ENCODE measurements around the gene USP38.
"Not testable (repeated sequence)": the region's sequence is repeated elsewhere in the genome, so short reads cannot be mapped to it uniquely, and the experiment has no call there.

Gene USP38

DNA sequence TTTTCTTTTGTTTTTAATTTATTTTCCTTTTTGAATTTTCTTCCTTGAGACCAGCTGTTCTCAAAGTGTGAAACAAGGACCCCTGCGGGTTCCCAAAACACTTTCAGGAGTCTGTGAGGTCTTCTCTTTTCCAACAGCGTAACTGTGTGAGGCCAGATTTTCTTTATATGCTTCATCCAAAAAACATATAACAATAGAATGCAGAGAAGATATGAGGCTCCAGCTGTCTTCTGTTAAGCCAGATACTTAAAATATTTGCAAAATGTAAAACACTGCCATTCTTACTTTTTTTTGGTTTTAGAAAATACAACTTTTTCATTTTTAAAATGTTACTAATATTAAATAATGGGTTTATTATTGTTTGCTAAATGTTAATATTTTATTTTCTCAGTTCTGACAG is 27.8 kb downstream of the USP38 start:
- DNase-seq (ENCODE audit: low read depth in 1 of 2, low spot score in 1 of 2): no peak

- no peak for DNase-seq (ENCODE audit: low read depth in 1 of 2, low spot score in 1 of 2)
These were observed 31.2 kb downstream of the USP38 start for GRCh38 chr4:143215873-143216272.

DNA sequence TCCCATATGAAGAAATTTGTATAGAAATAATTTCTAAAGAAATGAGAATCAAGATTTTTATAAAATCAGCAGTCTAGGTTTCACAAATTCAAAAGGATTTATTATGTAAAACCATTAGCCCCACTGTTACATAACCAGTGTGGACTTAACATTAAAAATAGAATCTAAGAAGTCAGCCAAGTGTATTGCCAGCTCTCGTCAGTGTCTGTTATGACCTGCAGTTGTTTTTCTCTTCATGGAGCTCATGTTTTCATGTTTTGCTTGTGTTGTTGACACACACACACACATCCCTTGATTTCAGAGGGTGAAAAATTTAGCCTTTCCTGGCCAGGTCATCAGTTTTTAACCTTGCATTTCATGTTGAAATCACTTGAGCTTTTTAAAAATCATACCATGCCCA is 39.5 kb downstream of the USP38 start:
- no peak for DNase-seq (ENCODE audit: low read depth in 1 of 2, low spot score in 1 of 2)

GRCh38 chr4:143225167-143225566 is 40.5 kb downstream of the USP38 start:
- DNase-seq (ENCODE audit: low read depth in 1 of 2, low spot score in 1 of 2): no peak

DNA sequence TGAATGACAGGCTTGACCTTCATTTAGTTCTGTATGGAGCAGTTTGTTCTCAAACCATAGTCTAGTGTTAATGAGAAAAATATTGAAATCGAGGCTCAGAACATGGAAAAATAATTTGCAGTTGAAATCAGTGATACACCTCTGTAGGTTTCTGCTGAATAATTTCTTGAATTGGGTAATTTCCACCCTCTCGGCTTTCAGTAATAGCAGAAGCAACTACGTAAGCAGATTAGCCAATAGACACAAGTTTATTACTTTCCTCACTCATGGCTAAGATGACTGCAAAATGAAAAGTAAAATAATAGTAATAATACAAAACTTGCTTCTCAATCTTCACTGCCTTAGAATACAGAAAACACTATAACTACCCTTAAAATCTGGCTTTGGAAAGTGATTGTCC is 46.0 kb downstream of the USP38 start:
- DNase-seq (ENCODE audit: low read depth in 1 of 2, low spot score in 1 of 2): no peak

- DNase-seq (ENCODE audit: low read depth in 1 of 2, low spot score in 1 of 2): no peak
These were observed 47.6 kb downstream of the USP38 start for GRCh38 chr4:143232277-143232676.

DNA sequence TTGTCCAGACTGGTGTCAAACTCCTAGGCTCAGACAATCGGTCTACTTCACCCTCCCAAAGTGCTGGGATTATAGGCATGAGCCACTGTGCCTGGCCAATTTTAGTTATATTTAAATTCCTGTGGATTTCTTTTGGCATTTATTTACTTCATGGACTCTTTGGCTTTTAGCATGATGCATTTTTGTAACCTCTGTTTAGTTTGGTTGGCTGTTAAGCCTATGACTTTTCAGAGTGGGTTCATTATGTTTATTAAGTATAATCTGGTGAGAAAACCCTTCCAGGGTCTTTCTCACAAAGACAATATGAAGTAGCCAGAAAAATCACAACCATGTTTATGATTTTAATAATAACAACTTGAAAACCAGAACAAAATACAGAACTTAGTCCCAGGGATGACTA is 49.4 kb downstream of the USP38 start:
- no peak for DNase-seq (ENCODE audit: low read depth in 1 of 2, low spot score in 1 of 2)

DNA sequence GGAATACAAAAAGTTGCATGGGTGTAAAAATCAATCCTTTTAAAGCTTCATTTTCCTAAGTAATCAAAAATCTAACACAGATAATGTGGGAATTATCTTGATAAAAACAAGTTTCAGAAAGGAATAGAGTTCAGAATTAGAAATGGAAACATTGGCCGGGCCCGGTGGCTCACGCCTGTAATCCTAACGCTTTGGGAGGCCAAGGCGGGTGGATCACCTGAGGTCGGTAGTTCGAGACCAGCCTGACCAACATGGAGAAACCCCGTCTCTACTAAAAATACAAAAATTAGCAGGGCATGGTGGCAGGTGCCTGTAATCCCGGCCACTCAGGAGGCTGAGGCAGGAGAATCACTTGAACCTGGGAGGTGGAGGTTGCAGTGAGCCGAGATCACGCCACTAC is 52.5 kb downstream of the USP38 start:
- not testable (repeated sequence) for DNase-seq (ENCODE audit: low read depth in 1 of 2, low spot score in 1 of 2)

GRCh38 chr4:143240939-143241679 is 56.4 kb downstream of the USP38 start:
- DNase-seq (ENCODE audit: low read depth in 1 of 2, low spot score in 1 of 2): no peak

DNA sequence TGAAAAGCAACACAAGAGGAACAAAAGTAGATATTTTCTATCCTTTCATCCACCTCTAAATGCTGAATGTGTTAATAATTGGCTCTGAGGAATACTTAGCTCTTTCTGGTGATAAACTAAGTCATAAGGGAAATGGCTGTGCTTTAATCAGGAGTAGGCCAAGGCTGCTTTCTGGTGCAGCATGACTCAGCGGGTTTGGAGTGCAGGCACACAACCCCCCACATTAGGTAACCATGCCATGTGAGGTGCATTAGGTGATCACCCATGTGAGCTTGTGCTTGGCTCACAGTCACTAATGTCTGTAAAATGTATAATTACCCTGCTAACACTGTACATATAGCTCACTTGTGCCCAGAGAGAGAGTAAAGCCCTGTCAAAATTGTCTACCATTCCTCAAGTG is 57.2 kb downstream of the USP38 start:
- DNase-seq (ENCODE audit: low read depth in 1 of 2, low spot score in 1 of 2): no peak

DNA sequence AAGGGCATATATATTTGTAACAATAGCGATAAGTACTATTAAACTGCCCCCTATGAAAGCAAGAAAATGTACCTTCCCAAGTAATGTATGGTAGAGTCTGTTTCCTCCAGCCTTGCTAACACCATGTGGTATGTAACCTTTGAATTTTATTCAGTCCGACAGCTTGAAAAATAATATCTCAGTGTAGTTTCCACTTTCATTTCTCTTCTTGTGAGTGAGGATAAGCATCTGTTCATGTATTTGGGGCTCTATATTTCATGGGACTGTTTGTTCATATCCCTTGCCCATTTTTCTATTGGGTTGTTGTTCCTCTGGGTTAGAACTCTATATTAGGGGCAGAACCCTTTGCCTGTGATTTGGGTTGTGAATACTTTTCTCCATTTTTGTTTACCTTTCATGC is 58.3 kb downstream of the USP38 start:
- no peak for DNase-seq (ENCODE audit: low read depth in 1 of 2, low spot score in 1 of 2)

DNA sequence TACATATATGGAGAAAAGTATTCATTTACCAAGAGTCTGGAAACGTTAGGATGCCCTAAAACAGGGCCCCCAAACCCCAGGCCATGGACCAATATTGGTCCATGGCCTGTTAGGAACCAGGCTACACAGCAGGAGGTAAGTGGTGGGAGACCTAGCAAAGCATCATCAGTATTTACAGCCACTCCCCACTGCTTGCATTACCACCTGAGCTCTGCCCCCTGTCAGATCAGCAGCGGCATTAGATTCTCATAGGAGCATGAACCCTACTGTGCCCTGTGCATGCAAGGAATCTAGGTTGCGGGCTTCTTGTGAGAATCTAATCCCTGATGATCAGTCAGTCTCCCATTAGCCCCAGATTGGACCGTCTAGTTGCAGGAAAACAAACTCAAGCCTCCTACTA is 62.3 kb downstream of the USP38 start:
- DNase-seq (ENCODE audit: low read depth in 1 of 2, low spot score in 1 of 2): no peak

DNA sequence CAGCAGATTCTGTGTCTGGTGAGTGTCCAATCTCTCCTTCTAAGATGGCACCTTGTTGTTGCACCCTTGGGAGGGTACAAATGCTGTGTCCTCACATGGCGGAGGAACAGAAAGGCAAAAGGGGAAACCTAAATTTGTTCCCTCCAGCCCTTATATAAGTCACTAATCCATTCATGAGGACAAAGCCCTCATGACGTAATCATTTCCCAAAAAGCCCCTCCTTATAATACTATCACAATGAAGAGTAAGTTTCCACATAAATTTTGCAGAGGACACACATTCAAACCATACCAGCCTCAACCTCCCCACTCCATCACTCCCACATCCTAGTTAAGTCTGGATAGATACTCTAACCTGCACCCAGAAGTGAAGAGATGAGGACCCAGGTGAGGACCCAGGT is 63.1 kb downstream of the USP38 start:
- no peak for DNase-seq (ENCODE audit: low read depth in 1 of 2, low spot score in 1 of 2)

- DNase-seq (ENCODE audit: low read depth in 1 of 2, low spot score in 1 of 2): no peak
These were observed 64.1 kb downstream of the USP38 start for GRCh38 chr4:143248827-143249226.

DNA sequence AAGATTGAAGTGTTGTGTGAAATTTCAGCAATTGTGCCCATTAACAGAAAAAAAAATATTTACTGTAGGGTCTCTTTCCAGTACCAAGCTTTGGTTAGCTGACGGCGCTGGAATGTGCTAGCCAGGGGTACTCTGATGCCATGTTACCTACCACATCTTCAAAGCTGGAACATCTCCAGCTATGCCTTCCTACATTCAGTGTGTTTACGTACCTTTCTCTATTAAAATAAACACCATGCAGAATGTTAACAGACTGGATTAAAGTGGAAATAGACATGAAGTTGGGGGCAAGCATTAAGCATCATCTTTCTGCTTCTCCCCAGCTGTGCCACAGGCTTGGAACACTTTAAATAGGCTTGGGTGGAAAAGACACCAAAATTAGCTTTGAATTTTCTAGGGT is 65.9 kb downstream of the USP38 start:
- DNase-seq (ENCODE audit: low read depth in 1 of 2, low spot score in 1 of 2): no peak

DNA sequence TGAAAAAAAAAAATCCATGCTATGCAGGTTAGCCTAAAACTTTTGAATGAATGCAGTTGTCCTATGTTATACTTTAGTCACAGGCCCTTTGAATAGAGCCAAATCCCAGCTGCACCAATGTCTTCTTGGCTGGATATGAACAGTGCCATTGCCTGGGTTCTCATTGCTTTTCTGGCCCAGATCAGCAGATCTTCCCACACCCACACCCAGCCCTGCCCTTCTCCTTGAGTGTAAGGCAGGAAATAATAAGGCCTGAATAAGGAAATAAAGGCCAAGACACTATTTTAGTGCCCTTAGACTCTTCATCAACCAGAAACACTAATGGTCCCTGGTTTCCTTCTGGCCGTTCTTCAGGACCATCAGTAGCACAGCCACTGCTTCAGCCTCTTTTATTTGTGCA is 66.6 kb downstream of the USP38 start:
- no peak for DNase-seq (ENCODE audit: low read depth in 1 of 2, low spot score in 1 of 2)

DNA sequence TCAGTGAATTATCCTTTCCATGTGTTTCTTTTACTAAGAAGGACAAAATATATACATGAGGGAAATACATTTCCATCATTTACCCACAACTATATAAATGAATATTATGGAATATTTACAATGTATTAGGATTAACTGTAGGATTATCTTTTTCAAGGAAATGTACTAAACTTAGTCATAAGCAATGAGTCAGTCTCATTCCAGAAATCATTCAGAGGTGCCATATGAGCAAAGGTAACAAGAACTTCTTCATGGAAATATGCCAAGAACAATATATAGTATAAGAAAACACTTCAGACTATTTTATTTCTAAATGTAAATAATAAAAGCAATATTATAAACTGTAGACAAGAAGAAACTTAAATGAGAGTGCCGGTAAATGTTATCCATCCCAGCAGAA is 67.1 kb downstream of the USP38 start:
- DNase-seq (ENCODE audit: low read depth in 1 of 2, low spot score in 1 of 2): no peak

DNA sequence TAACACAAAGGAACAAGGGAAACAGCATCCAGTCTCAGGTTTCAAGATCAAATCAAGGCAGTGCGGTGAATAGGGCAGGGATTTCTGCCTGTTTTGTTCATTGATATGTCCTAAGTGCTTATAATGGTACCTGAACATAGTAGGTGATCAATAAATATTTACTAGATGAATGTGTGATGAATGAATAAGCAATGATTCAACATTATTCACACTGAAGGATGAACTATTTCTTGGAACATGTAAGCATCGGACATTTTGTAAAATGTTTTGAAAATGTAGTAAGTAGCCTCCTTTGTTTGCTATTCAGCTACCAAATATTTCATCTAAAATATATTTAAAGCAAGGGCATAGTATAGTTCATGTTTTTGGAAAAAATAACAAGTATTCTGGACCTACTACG is 67.8 kb downstream of the USP38 start:
- no peak for DNase-seq (ENCODE audit: low read depth in 1 of 2, low spot score in 1 of 2)

DNA sequence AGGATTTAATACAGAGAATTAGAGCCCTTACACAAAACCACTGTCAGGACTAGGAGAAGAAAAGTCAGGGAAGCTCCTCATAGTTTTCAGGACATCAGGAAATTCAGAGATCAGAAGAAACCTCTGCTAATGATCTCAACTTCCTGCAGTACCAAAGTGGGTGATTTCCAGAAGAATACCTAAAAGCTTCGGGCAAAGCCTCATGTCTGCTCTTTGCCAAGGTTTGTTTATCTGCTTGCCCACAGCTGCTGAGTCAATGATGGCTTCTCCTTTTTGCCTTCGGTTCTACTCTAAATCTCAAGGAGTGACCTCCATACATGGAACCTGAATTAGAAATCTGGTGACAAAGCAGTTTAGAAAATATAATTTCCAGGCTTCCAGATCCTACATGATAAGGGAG is 68.4 kb downstream of the USP38 start:
- no peak for DNase-seq (ENCODE audit: low read depth in 1 of 2, low spot score in 1 of 2)

GRCh38 chr4:143254491-143255226 is 69.9 kb downstream of the USP38 start:
- DNase-seq (ENCODE audit: low read depth in 1 of 2, low spot score in 1 of 2): no peak

DNA sequence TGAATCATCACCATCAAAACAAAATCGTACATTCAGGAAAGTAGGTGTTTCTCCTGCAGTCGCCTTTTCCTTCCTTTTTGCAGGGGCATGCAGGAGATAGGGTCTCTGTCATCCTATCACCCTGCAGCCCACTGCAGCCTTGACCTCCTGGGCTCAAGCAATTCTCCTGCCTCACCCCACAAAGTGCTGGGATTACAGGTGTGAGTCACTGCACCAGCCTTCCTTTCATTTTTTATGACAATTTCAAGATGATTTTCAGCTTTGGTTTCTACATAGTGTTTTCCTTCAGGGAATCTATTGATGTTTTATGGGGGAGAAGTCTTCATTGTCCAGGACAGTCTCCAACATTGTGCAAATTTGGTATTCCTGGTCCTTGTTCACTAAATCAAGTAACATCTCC is 71.7 kb downstream of the USP38 start:
- DNase-seq (ENCODE audit: low read depth in 1 of 2, low spot score in 1 of 2): no peak

- DNase-seq (ENCODE audit: low read depth in 1 of 2, low spot score in 1 of 2): no peak
These were observed 72.6 kb downstream of the USP38 start for GRCh38 chr4:143257356-143257755.

- DNase-seq (ENCODE audit: low read depth in 1 of 2, low spot score in 1 of 2): no peak
These were observed 76.0 kb downstream of the USP38 start for GRCh38 chr4:143260750-143261149.
